ENCODE results near the gene TMEM41A.
"Not testable (repeated sequence)": the region's sequence is repeated elsewhere in the genome, so short reads cannot be mapped to it uniquely, and the experiment has no call there.

Gene TMEM41A

DNA sequence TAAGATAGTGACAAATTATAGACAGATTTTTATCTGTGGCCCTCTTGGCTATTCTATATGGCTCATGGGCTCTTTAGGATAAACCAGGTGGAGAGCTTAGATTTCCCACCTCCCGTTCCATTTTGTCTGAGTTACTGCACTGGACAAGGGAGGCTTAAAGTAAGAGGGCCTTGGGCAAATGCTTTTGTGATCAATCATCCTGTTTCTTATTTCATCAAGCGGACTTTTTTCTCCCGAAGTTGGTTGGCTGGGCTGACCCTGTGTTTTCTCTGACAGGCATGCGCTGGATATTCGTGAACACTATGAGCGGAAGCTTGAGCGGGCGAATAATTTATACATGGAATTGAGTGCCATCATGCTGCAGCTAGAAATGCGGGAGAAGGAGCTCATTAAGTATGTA is 33.4 kb downstream of the TMEM41A start:
- Histone ChIP-seq H3K9me3 (ENCODE audit: control insufficient read depth, low read length) (no peaks in the 10 kb centered on the region), H3K4me1 (ENCODE audit: control insufficient read depth, insufficient read depth, low read length) (no peaks in the 10 kb centered on the region), H3K4me3 (ENCODE audit: insufficient read depth, low read depth, low read length) (no peak overlapping the region), H3K27me3 (ENCODE audit: control insufficient read depth, insufficient read depth, low read length, poor library complexity, severe bottlenecking) (no peaks in the 10 kb centered on the region), H3K36me3 (ENCODE audit: control insufficient read depth, insufficient read depth, low read length) (no peaks in the 10 kb centered on the region), H3K27ac (ENCODE audit: insufficient read depth, low read depth, low read length, poor library complexity, severe bottlenecking) (no peak overlapping the region)
- 94 to 95% methylated on average over 9 of the region's 9 CpGs for WGBS, 2 experiments

- Histone ChIP-seq H3K27me3 (ENCODE audit: control insufficient read depth, insufficient read depth, low read length, poor library complexity, severe bottlenecking) (no peaks in the 10 kb centered on the region), H3K9me3 (ENCODE audit: control insufficient read depth, low read length) (no peaks in the 10 kb centered on the region), H3K27ac (ENCODE audit: insufficient read depth, low read depth, low read length, poor library complexity, severe bottlenecking) (no peak overlapping the region), H3K4me1 (ENCODE audit: control insufficient read depth, insufficient read depth, low read length) (no peaks in the 10 kb centered on the region), H3K4me3 (ENCODE audit: insufficient read depth, low read depth, low read length) (no peak overlapping the region), H3K36me3 (ENCODE audit: control insufficient read depth, insufficient read depth, low read length) (no peaks in the 10 kb centered on the region)
- WGBS, 2 experiments: 65 to 77% methylated on average over 5 to 6 of the region's 6 CpGs
Measured at GRCh38 chr3:185460719-185461350, 38.0 kb downstream of the TMEM41A start.

DNA sequence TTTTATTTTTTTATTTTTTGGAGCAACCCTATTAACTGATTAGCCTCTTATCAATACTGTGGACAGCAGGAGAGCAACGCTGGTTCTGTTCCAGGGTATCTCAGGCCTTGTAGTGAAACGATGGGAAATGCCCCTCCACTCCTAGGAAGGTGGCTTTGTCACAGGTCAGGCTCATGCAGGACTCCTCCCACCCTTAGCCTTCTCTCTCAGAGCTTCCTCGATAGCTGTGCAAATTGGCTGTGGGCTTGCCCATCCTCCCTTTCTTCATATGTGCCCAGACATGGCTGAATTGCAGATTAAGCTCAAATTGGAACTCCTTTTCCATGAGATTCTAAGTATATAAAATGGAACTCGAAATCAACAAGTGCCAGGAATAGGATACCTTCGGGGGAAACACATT is 38.5 kb downstream of the TMEM41A start:
- Histone ChIP-seq H3K4me3 (ENCODE audit: insufficient read depth, low read depth, low read length) (no peak overlapping the region), H3K9me3 (ENCODE audit: control insufficient read depth, low read length) (no peaks in the 10 kb centered on the region), H3K27me3 (ENCODE audit: control insufficient read depth, insufficient read depth, low read length, poor library complexity, severe bottlenecking) (no peaks in the 10 kb centered on the region), H3K27ac (ENCODE audit: insufficient read depth, low read depth, low read length, poor library complexity, severe bottlenecking) (no peak overlapping the region), H3K4me1 (ENCODE audit: control insufficient read depth, insufficient read depth, low read length) (no peaks in the 10 kb centered on the region), H3K36me3 (ENCODE audit: control insufficient read depth, insufficient read depth, low read length) (no peaks in the 10 kb centered on the region)
- WGBS, 2 experiments: 84 to 85% methylated on average over 5 of the region's 5 CpGs

- no peaks in the 10 kb centered on the region for H3K27me3 ChIP-seq (ENCODE audit: control insufficient read depth, insufficient read depth, low read length, poor library complexity, severe bottlenecking)
- H3K9me3 ChIP-seq (ENCODE audit: control insufficient read depth, low read length): no peaks in the 10 kb centered on the region
- H3K4me1 ChIP-seq (ENCODE audit: control insufficient read depth, insufficient read depth, low read length): no peaks in the 10 kb centered on the region
- H3K27ac ChIP-seq (ENCODE audit: insufficient read depth, low read depth, low read length, poor library complexity, severe bottlenecking): no peak overlapping the region
- 89 to 95% methylated on average over 2 of the region's 2 CpGs for WGBS, 2 experiments
- H3K36me3 ChIP-seq (ENCODE audit: control insufficient read depth, insufficient read depth, low read length): no peaks in the 10 kb centered on the region
- no peak overlapping the region for H3K4me3 ChIP-seq (ENCODE audit: insufficient read depth, low read depth, low read length)
Measured at GRCh38 chr3:185457376-185457775, 41.5 kb downstream of the TMEM41A start.

GRCh38 chr3:185451432-185451831 is 47.4 kb downstream of the TMEM41A start:
- H3K27ac ChIP-seq (ENCODE audit: insufficient read depth, low read depth, low read length, poor library complexity, severe bottlenecking); H3K27me3 ChIP-seq (ENCODE audit: control insufficient read depth, insufficient read depth, low read length, poor library complexity, severe bottlenecking); H3K9me3 ChIP-seq (ENCODE audit: control insufficient read depth, low read length); H3K4me1 ChIP-seq (ENCODE audit: control insufficient read depth, insufficient read depth, low read length); H3K4me3 ChIP-seq (ENCODE audit: insufficient read depth, low read depth, low read length); H3K36me3 ChIP-seq (ENCODE audit: control insufficient read depth, insufficient read depth, low read length): not testable (repeated sequence)
- 92% methylated on average over 8 of the region's 8 CpGs for WGBS, 2 experiments

- H3K9me3 ChIP-seq (ENCODE audit: control insufficient read depth, low read length): no peaks in the 10 kb centered on the region
- H3K4me1 ChIP-seq (ENCODE audit: control insufficient read depth, insufficient read depth, low read length): no peaks in the 10 kb centered on the region
- H3K27ac ChIP-seq (ENCODE audit: insufficient read depth, low read depth, low read length, poor library complexity, severe bottlenecking): no peak overlapping the region
- no peaks in the 10 kb centered on the region for H3K27me3 ChIP-seq (ENCODE audit: control insufficient read depth, insufficient read depth, low read length, poor library complexity, severe bottlenecking)
- H3K4me3 ChIP-seq (ENCODE audit: insufficient read depth, low read depth, low read length): no peak overlapping the region
- H3K36me3 ChIP-seq (ENCODE audit: control insufficient read depth, insufficient read depth, low read length): no peaks in the 10 kb centered on the region
Measured at GRCh38 chr3:185448107-185448506, 50.7 kb downstream of the TMEM41A start.

- no peaks in the 10 kb centered on the region for H3K4me1 ChIP-seq (ENCODE audit: control insufficient read depth, insufficient read depth, low read length)
- no peak overlapping the region for H3K4me3 ChIP-seq (ENCODE audit: insufficient read depth, low read depth, low read length)
- 86 to 94% methylated on average over 2 of the region's 2 CpGs for WGBS, 2 experiments
- no peaks in the 10 kb centered on the region for H3K9me3 ChIP-seq (ENCODE audit: control insufficient read depth, low read length)
- H3K27ac ChIP-seq (ENCODE audit: insufficient read depth, low read depth, low read length, poor library complexity, severe bottlenecking): no peak overlapping the region
- H3K36me3 ChIP-seq (ENCODE audit: control insufficient read depth, insufficient read depth, low read length): no peaks in the 10 kb centered on the region
- no peaks in the 10 kb centered on the region for H3K27me3 ChIP-seq (ENCODE audit: control insufficient read depth, insufficient read depth, low read length, poor library complexity, severe bottlenecking)
Measured at GRCh38 chr3:185444329-185444728, 54.5 kb downstream of the TMEM41A start.

DNA sequence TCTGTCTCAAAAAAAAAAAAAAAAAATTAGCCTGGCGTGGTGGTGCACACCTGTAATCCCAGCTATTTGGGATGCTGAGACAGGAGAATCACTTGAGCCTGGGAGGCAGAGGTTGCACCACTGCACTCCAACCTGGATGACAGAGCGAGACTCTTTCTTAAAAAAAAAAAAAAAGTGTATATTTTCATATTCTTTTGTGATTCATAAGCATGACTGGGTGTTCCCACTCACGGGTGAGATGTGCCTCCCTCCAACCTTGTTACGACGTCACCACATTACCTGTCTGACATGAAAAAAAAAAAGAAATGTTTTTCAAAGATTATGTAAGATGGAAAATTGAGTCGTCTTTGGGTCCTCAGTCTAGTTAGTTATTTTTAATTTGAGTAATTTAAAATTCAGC is 56.8 kb downstream of the TMEM41A start:
- Histone ChIP-seq H3K27ac (ENCODE audit: insufficient read depth, low read depth, low read length, poor library complexity, severe bottlenecking) (no peak overlapping the region), H3K4me1 (ENCODE audit: control insufficient read depth, insufficient read depth, low read length) (no peaks in the 10 kb centered on the region), H3K36me3 (ENCODE audit: control insufficient read depth, insufficient read depth, low read length) (no peaks in the 10 kb centered on the region), H3K9me3 (ENCODE audit: control insufficient read depth, low read length) (no peaks in the 10 kb centered on the region), H3K4me3 (ENCODE audit: insufficient read depth, low read depth, low read length) (no peak overlapping the region), H3K27me3 (ENCODE audit: control insufficient read depth, insufficient read depth, low read length, poor library complexity, severe bottlenecking) (no peaks in the 10 kb centered on the region)
- WGBS, 2 experiments: 89 to 98% methylated on average over 4 to 5 of the region's 6 CpGs

GRCh38 chr3:185439745-185440466 is 58.9 kb downstream of the TMEM41A start:
- no peaks in the 10 kb centered on the region for H3K9me3 ChIP-seq (ENCODE audit: control insufficient read depth, low read length)
- H3K4me3 ChIP-seq (ENCODE audit: insufficient read depth, low read depth, low read length): no peak overlapping the region
- no peaks in the 10 kb centered on the region for H3K36me3 ChIP-seq (ENCODE audit: control insufficient read depth, insufficient read depth, low read length)
- no peaks in the 10 kb centered on the region for H3K4me1 ChIP-seq (ENCODE audit: control insufficient read depth, insufficient read depth, low read length)
- no peaks in the 10 kb centered on the region for H3K27me3 ChIP-seq (ENCODE audit: control insufficient read depth, insufficient read depth, low read length, poor library complexity, severe bottlenecking)
- no peak overlapping the region for H3K27ac ChIP-seq (ENCODE audit: insufficient read depth, low read depth, low read length, poor library complexity, severe bottlenecking)
- 93 to 97% methylated on average over 5 to 7 of the region's 7 CpGs for WGBS, 2 experiments

Data from ectodermal cell (in vitro differentiated cells).